Activated T-cell treated with anti-CD3 and anti-CD28 coated beads for 48 hours (primary cell): Measurements from ENCODE around the gene C21orf58.
A peak's percentile ranks its signal among the peaks of the same experiment; 100 is the strongest.

Source experiments
- DNase-seq: peaks from one replicate; pipeline ENCODE4 v3.0.0-alpha.2; 2020; ENCODE audit warnings: low read depth

C21orf58 gene

GRCh38 chr21:46295177-46295770 lies 28.4 kb downstream of the C21orf58 start:
- no peak for DNase-seq

GRCh38 chr21:46294647-46295176 lies 29.0 kb downstream of the C21orf58 start:
- no peak for DNase-seq

- no peak for DNase-seq
Observed at GRCh38 chr21:46291561-46291960, 32.1 kb downstream of the C21orf58 start.

GRCh38 chr21:46289655-46290179 lies 34.0 kb downstream of the C21orf58 start:
- no peak for DNase-seq

GRCh38 chr21:46287541-46287940 lies 36.1 kb downstream of the C21orf58 start:
- no peak for DNase-seq

GRCh38 chr21:46286648-46287002 lies 37.0 kb downstream of the C21orf58 start:
- no peak for DNase-seq

- peak; percentile 87 for DNase-seq
Observed at GRCh38 chr21:46285761-46286647, 37.7 kb downstream of the C21orf58 start, which contains the start of gene YBEY. TSS of gene YBEY (plus strand) at chr21:46286342. CDS start at chr21:46286914, 572 bp downstream.

- no peak for DNase-seq
Observed at GRCh38 chr21:46285206-46285661, 38.4 kb downstream of the C21orf58 start, which contains the start of gene MCM3AP. TSS of gene MCM3AP (minus strand) at chr21:46285611. CDS start at chr21:46285286, 325 bp downstream.

- DNase-seq, result no peak
Observed at GRCh38 chr21:46284733-46285132, 38.9 kb downstream of the C21orf58 start.

GRCh38 chr21:46284077-46284644 lies 39.5 kb downstream of the C21orf58 start:
- DNase-seq, result no peak

- no peak for DNase-seq
Observed at GRCh38 chr21:46274797-46275390, 48.8 kb downstream of the C21orf58 start.

GRCh38 chr21:46273341-46273740 lies 50.3 kb downstream of the C21orf58 start:
- no peak for DNase-seq

GRCh38 chr21:46269466-46269865 lies 54.2 kb downstream of the C21orf58 start:
- DNase-seq, result no peak

- no peak for DNase-seq
Observed at GRCh38 chr21:46268371-46268770, 55.3 kb downstream of the C21orf58 start.

- DNase-seq, result no peak
Observed at GRCh38 chr21:46266946-46267345, 56.7 kb downstream of the C21orf58 start.

- no peak for DNase-seq
Observed at GRCh38 chr21:46265736-46266525, 57.7 kb downstream of the C21orf58 start.

- DNase-seq, result no peak
Observed at GRCh38 chr21:46264690-46265144, 59.0 kb downstream of the C21orf58 start.

- no peak for DNase-seq
Observed at GRCh38 chr21:46264046-46264689, 59.5 kb downstream of the C21orf58 start.

- DNase-seq, result no peak
Observed at GRCh38 chr21:46256501-46256994, 67.1 kb downstream of the C21orf58 start.

GRCh38 chr21:46255758-46256337 lies 67.8 kb downstream of the C21orf58 start:
- DNase-seq, result no peak
